ENCODE results near the gene RASA2.

GRCh38 chr3:141499965-141500364, 13.1 kb downstream of the RASA2 start:
- TF ChIP-seq CTCF (IDR thresholded peaks at IDR 0.05) (no peak), POLR2A (IDR thresholded peaks at IDR 0.05) (no peak)
